NCI-H2171 (cell line): ENCODE measurements around the gene DLK1.

Experiments used
- DNase-seq: peaks from one replicate; lab custom pipeline; 2025; lab: John Stamatoyannopoulos, UW

Gene DLK1

DNA sequence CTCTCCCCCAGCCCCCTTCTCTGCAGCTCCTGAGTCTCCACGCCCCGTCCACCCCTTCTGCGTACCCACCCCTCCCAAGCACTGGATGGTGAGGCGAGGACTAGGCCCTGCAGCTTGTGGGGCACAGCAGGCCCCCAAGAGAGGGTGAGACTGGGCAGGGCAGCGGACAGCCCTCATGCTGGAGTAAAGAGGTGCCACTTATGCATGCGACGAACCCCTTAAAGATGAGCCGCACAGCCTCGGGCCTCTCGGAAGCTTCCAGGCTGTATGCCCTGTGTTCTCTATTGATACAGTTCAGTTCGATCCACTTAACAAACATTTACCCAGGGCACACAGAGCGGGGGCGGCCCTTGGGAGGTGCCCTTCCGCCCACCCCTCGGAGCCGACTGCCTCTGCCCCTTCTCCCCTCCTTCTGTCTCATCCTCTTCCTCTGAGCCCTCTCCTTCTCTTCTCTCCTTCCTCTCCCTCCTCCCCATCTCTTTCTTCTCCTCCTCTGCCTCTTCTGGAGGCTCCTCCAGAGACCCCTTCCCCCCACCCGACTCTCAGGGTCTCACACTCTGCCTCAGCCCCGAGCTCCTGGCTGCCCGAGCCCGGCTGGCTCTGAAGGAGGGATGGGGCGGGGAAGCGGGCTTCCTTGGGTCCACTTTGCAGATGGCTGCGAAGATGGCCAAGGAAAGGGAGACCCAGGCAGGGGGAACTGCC, 32.7 kb upstream of the DLK1 start:
- DNase-seq: no peak

DNA sequence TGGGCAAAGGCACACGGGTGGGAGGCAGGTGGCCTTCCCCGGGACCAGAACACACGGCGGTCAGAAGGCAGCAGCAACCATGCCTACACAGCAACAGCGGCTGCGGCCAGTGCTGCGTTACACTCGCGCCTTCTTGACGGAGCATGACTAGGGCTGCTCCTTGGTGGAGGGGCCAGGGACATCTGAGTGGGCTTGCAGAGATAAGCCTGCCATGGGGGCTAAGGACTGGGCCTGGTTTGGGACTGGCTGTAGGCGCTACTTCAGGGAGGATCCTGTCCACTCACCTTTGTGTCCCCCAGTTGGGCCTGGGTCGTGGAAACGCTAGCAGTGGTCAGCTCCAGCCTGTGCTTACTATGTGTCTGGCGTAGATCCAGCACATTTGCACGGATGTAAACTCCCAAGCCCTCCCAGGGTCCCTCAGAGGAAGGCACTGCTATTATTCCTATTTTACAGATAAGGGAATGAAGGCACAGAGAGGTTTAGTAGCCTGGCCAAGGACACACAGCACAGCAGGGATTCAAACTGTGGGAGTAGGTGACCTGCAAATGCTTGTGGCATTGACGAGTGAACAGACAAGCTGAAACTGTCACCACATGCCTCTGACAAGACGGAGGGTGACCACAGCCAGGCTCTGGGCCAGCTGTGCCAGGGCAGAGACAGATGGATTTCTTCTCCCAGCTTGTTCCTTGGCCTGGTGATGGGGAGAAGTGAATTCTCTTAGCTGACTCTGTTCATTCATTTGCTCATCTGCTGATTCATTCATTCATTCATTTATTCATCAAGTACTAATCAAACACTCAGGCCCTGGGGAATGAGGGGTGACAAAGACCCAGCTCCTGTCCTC, 31.9 kb upstream of the DLK1 start:
- DNase-seq: no peak

DNA sequence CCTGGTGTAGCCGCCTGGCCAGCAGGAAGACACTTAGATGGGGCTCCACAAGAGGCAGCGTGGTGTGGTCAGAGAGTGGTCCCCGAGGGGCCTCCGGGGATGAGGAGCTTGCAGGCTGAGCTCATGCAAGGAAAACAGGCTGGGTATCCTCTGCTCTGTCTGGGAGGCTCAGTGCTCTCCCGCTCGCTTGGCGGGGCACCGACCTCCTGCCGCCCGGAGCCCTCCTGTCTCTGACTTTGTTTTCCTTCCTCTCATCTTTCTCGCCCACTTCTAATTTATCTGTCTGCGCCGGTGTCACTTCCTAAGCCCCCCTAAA, 31.3 kb upstream of the DLK1 start:
- DNase-seq: no peak

DNA sequence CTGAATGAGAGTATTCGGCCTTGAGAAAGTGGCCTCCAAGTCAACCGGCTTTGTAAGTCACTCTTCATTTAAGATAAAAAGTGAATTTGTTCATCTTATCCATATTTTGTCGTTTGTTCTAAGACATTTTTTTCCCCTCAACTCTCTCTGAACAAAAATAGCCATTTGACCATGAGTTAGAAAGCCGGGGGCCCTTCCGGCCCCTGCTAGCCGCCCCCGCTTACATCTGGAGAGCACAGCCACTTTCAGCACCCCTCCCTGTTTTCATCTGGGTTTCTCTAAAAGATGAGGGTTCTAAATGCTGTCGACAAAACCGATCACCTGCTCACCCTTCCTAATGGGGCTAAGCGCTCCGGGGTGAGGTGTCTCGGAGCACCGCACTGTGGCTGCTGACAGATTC, 30.7 kb upstream of the DLK1 start:
- DNase-seq: no peak

DNA sequence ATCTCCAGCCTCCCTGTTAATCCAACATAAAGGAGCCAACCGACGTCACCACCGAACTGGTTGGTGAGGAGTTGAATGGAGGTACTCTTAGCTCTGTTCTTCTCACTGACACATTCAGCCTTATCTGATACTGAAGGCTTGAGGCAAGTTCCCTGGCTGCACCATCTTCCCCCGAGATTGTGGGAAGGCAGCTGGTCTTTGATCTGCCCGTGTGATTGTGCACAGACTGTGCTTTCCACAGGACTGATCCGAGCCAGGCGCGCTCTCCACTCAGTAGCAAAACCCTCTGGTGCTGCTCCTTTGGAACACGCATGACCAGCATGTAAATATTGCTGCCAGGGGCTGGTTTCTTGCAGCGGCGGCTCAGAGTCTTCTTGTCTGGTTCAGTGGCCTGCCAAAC, 30.1 kb upstream of the DLK1 start:
- no peak for DNase-seq

DNA sequence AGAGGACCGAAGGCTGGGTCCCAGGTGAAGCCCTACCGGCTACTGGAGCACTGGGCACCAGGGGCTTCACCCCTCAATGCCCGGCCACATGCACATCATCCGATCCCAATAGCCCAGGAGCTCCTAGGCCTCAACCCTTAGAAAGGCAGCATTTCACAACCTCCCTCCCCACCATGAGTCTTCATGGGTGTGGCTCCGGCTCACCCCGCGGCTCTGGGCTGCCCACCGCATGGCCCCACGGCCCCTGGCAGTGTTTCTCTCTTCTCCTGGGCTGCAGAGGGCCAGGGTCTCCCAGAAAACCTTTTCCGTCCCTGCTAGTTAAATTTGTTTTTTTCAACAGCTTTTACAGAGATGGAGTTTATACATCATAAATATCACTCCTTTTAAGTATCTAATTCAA, 28.6 kb upstream of the DLK1 start:
- no peak for DNase-seq

DNA sequence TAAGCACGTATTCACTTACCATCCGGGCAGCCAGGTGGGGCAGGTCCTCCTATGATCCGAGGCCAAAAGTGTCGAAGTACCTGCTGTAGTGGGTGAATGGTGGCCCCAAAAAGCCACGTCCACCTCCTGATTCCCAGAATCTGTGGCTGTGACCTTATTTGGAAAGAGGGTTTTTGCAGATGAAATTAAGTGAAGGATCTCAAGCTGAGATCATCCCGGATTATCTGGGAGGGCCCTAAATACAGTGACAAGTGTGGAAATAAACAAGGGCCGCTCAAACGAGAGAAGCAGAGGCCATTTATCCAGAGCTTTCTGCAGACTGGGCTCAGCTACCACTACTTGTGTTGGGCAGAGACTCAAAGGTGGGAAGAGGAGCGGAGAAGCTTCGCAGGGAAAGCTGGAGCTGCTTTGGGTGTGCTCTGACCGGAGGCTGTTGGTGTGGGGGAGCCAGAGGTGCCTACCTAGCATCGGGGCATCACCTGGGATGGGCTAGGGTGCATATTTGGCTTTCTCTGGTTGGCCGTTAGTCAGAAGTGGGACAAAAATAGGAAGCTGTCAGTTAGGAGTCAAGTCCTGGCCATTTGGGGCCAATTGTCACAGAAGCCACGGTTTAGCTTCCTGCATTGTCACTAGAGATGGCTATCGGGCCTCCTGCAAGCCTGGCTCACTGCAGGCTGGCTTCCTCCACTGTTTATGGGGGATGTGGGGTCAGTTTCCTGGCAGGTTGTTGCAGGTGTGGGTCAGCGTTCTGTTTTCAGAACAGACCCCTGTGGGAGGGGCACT, 27.8 kb upstream of the DLK1 start:
- DNase-seq: no peak

DNA sequence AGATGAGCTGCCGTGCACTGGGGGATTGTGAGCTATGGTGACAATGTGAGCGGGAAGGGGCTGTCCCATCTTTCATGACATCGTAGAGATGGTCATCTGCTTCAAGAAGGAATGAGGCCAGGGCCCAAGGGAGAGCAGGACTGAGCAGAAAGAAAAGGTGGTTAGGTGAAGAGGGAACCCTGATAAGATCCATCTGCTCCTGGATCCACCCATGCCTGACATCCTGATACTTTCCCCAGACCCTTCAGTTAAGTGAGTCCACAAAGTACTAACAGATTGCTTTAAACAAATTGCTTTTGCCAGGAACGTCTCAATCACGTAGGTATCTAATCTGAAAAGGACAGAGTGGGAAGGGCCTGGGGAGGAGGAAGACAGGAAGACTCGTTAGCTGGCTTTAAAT, 25.4 kb upstream of the DLK1 start:
- DNase-seq: no peak

DNA sequence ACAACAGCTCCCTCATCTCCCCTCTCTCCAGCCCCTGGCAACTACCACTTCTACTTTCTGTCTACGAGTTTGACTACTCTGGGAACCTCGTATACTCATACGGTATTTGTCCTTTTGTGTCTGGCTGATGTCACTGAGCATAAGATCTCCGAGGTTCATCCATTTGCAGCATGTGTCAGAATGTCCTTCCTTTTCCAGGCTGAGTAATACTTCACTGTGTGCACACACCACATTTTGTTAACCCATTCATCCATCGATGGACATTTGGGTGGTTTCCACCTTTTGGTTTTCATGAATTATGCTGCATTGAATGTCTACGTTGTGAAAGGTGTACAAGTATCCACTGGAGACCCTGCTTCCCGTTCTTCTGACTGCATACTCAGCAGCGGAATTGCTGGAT, 24.1 kb upstream of the DLK1 start:
- DNase-seq: no peak

DNA sequence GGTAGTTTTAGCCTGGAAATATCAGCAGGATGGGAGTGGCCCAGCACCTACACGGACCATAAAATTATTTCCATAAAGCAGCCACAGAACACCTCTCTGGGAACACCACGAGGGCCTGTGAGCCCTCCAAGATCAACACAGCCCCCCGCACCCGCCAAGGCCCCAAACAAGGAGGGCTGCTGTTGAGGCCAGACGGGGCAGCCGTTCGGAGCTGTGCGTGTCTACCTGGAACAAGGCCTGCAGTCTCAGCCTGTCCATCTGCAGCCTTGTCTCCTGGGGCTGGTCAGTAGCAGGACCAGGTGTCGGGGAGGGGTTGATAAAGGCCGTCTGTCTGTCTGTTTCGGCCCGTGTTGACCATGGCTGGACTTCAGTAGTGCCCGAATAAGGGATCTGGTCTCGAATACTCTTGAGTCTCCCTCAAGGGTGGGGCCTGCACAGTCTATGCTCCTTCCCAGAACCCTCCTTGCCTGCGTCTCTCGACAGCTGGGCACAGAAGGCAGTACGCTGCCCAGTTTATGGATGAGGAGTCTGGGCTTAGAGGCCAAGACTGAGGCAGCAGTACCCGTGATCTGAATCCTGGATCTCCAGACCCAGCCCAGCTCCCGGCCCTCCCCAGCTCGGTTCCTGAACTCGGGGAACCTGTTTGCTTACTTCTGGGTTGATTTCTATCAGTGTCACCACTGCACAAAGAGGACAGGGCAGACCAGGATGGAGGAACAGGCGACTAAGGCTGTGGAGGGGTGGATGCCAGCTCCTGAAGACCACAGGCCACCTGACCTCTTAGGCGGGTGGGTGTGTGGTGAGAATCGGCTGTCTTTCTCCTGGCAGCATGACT, 23.1 kb upstream of the DLK1 start:
- DNase-seq: no peak

DNA sequence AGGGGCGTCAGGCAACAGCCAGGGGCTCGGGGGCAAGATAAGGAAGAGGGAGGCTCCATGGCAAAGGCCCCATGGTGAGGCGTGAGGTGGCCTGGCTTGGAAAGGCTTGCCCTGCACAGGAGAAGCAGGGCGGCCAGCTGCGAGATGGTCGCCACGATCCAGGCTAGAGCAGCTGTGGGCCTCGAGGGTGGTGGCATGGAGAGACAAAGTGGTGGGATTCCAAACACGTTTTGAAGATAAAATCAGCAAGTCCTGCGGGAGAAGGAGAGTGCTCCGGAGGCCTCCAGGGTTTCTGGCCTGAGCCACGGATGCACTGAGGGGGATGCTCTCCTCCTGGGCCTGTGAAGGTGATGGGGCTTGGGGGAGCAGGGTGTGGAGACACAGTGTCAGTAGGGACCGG, 20.5 kb upstream of the DLK1 start:
- no peak for DNase-seq

DNA sequence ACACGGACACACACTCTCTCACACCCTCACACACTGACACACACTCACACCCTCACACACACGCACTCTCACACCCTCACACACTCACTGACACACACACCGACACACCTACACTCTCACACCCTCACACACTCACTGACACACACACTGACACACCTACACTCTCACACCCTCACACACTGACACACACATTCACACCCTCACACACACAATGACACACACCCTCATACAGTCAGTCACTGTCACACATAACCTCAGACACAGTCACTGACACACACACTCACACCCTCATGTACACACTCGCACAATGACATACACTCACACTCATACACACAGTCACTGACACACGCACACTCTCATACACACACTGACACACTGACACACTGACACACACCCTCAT, 19.8 kb upstream of the DLK1 start:
- no peak for DNase-seq

DNA sequence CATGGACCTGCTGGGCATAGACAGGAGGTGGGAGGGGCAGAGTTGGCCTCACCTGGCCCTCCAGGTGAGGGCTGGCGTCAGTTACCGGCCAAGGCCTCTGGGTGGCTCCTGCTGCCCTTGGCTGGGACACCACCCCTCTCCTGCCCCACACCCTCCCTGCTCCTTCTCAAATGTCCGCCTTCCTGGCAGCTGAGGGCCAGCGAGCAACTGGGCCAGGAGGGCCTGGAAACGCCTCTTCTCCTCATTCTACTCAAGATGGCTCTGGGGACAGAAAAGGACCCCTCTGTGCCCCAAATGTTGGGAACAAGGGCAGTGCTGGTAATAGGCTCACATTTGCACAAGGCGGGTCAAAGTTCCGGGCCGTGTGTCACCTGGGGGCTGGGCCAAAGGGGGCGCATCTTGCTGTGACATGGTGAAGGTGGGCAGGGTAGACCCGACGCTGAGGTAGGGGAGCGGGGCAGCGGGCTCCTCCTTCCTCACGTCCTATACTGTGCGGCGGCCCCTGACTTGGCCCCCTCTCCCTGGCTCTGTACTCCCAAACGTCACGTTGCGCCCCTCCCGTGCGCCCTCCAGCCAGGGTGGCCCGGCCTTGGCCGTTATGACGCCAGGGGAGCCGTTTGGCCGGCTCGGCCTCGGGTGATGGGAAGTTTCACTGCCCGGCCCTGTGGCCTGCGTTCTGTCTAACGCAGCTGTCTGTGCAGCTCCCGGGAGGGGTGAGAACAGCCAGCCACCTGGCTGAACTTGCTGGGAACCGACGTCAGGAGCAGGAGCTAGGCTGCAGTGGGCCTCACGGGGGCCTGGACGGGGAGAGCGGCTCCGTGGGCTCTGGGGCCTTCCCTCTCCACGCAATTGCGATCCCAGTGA, 18.0 kb upstream of the DLK1 start:
- DNase-seq: no peak

DNA sequence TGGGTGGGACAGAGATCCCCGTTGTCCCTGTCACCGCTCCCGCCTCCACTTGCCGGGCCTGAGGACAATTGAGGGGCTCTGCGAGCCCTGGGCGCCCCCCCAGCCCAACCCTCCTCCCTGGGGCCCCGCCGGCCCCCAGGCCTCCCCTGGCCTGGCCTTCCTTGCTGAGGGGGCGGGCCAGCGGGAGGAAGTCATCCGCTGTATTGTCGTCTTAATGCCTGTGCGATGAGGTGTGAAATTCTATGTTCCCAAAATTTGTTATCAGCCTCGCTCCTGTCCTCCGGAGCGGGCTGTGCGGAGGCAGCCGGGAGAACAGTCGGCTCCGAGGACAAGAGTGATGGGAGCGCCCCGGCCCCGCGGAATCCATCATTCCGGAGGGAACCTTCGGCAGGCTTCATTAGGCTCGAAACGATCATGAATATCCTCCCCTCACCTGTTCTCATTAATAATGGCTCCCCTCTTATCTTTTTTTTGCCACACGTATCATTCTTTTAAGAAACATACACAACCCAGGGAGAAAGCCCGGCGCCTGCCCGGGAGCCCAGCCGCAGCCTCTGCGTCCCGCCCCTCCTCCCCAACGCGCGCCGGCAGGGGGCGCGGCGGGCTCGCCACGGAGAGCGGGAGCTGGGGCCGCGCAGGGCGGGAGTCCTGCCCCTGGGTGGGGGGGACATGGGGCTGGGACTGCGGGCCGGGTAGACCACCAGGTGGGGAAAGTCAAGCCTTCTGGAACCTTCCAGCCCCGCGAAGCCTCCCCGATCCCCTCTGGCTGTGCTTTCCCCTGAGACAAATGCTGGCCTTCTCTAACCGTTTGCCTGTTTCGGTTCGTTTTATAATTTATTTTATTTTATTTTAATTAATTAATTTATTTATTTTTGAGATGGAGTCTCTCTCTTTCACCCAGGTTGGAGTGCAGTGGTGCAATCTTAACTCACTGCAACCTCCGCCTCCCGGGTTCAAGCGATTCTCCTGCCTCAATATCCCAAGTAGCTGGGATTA, 17.1 kb upstream of the DLK1 start:
- no peak for DNase-seq

DNA sequence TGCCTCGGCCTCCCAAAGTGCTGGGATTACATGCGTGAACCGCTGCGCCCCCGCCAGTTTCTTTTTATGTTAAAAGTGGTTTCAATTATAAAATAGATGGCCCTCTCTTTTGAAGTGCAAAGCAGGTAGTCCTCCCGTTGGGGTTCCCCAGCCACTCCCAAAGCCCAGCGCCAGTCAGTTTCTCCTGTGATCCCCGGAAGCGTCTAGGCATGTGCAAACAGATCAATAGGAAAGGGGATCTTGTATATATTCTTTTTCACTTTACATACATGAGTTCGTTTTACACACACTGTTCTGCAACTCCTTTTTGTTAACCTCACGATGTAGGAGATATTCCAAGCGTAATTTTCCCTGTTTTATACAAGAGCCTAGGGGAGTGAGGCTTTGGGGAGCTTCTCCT, 16.3 kb upstream of the DLK1 start:
- no peak for DNase-seq

DNA sequence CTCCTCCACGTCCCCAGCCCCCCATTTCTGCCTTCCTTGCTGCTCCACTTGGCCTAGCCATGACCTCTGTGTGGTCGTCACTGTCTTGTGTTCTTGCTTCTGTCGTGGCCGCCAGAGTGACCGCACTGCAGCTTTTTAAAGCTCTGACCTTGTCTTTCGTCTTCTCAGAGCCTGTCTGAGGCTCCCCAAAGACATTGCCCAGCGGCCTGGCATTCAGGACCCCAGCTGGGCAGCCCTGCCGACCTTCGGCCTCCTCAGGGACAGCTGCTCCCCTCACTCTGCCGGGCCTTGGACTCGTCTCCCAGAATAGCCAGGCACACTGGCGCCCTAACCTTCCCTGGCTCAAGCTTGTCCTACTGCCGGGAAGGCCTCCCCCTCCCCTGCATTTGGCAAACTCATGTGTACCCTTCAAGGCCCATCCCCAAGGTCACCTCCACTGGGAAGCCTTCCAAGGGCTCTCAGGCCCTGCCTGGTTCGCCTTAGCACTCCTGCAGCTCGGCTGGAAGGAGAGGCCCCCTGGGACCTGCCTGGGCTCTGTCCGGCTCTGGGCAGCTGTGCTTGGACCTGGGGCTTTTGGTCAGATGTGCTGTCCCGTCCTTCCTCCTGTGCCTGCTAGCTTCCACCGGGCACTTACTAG, 15.7 kb upstream of the DLK1 start:
- DNase-seq: no peak

DNA sequence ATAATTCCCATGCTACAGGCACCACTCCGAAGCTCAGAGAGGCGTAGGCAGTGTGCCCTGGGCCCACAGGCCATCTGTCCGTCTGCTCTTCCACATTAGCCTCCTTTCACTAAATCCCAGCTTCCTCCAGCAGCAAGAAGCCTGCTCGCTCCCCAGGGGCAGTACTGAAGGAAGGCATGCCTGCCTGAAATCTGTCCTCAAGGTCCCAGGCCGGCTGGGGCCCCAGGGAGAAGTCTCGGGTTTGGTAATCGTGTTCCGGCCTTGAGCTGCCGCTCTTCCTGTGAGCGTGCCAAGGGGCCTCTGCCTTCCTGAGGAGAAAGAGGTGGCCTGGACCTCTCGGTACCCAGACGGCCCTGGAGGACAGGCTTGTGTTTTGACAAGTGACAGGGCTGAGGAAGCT, 15.2 kb upstream of the DLK1 start:
- peak; percentile 49 for DNase-seq

DNA sequence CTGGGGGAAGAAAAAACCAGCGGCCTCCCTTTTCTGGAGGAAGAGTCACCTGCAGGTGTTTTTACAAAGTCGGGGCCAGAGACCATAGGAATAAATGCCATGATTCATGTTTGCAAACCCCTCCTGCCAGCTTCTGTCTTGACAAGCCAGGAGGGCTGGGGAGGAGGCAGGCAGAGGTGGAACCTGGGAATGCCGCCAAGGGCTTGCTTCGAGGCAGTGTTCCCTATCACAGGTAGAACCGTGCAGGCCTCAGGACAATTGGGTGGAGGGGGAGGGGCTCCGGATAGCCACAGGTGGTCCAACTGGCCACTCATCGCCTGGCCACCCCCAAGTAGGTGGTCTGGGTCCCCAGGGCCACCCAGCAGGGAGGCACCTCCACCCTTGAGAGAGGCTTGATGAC, 14.2 kb upstream of the DLK1 start:
- peak; percentile 39 for DNase-seq

DNA sequence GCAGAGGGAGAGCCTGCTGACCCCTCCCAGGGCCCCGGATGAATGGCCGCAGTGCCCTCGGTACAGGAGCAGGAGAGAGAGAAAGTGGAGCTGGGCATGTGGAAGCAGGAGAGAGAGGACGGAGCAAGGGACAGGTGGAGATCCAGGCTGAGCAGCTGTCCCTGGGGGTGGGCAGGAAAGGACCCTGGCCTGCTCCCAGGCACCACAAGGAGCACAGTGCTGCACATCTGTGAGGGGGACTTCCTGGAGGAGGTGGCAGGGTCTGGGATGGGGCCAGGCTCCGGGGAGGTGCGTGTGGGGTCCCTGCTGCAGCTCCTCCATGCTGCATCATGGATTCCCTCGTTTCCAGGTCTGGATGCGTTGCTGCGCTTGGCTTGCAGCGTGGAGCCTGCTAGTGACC, 13.0 kb upstream of the DLK1 start:
- DNase-seq: no peak
